GM20000 (cell line): Measurements from ENCODE around the gene ANKS1B.

Experiments
- DNase-seq: peaks from one replicate; pipeline ENCODE4 v3.0.0; 2012; ENCODE audit warnings: low spot score
- CTCF ChIP-seq: IDR thresholded peaks from 2 replicates; pipeline ENCODE4 v1.5.1; 2012; ENCODE audit warnings: mild to moderate bottlenecking, control low read depth; ENCODE audit errors: extremely low read depth, missing control alignments

The ANKS1B gene

GRCh38 chr12:98893675-98894411 is 1090.9 kb downstream of the ANKS1B start:
- no peak for TF ChIP-seq CTCF
- no peak for DNase-seq

- DNase-seq = no peak
- no peak for TF ChIP-seq CTCF
These were observed 1091.5 kb downstream of the ANKS1B start for GRCh38 chr12:98893126-98893674.

- TF ChIP-seq CTCF = no peak
- no peak for DNase-seq
These were observed 1099.0 kb downstream of the ANKS1B start for GRCh38 chr12:98885778-98886177.

- TF ChIP-seq CTCF = no peak
- no peak for DNase-seq
These were observed 1101.5 kb downstream of the ANKS1B start for GRCh38 chr12:98883231-98883630.

- no peak for DNase-seq
- no peak for TF ChIP-seq CTCF
These were observed 1102.2 kb downstream of the ANKS1B start for GRCh38 chr12:98882526-98882925.

- no peak for TF ChIP-seq CTCF
- no peak for DNase-seq
These were observed 1111.0 kb downstream of the ANKS1B start for GRCh38 chr12:98873776-98874175.

GRCh38 chr12:98870504-98870903 is 1114.2 kb downstream of the ANKS1B start:
- TF ChIP-seq CTCF = no peak
- DNase-seq = no peak
